Measurements from ENCODE around the gene SRPK2.

DNA sequence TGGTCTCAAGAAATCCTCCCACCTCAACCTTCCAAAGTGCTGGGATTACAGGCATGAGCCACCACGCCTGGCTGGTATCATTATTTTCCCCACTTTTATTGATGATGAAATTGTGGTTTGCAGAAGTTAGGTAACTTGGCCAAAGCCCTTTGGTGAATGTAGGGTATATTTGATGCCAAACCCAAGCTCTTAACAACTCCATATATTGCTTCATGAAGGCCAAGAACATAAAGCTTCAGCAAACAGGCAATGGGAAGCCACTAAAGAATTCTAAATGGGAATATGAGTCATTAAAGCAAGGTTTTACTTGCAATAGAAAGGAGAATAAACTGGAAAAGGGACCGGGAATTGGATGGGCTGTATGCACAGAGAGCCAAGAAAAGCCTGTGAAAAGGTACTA is 232.0 kb downstream of the SRPK2 start:
- TF ChIP-seq EZH2 (IDR thresholded peaks at IDR 0.05; ENCODE audit: borderline replicate concordance, insufficient read depth, low read depth, low read length, poor library complexity, severe bottlenecking), result no peak
- TF ChIP-seq, protein P1, sequence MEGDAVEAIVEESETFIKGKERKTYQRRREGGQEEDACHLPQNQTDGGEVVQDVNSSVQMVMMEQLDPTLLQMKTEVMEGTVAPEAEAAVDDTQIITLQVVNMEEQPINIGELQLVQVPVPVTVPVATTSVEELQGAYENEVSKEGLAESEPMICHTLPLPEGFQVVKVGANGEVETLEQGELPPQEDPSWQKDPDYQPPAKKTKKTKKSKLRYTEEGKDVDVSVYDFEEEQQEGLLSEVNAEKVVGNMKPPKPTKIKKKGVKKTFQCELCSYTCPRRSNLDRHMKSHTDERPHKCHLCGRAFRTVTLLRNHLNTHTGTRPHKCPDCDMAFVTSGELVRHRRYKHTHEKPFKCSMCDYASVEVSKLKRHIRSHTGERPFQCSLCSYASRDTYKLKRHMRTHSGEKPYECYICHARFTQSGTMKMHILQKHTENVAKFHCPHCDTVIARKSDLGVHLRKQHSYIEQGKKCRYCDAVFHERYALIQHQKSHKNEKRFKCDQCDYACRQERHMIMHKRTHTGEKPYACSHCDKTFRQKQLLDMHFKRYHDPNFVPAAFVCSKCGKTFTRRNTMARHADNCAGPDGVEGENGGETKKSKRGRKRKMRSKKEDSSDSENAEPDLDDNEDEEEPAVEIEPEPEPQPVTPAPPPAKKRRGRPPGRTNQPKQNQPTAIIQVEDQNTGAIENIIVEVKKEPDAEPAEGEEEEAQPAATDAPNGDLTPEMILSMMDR (IDR thresholded peaks at IDR 0.05), result no peak
